Measurements from ENCODE around the gene PCBP3.

DNA sequence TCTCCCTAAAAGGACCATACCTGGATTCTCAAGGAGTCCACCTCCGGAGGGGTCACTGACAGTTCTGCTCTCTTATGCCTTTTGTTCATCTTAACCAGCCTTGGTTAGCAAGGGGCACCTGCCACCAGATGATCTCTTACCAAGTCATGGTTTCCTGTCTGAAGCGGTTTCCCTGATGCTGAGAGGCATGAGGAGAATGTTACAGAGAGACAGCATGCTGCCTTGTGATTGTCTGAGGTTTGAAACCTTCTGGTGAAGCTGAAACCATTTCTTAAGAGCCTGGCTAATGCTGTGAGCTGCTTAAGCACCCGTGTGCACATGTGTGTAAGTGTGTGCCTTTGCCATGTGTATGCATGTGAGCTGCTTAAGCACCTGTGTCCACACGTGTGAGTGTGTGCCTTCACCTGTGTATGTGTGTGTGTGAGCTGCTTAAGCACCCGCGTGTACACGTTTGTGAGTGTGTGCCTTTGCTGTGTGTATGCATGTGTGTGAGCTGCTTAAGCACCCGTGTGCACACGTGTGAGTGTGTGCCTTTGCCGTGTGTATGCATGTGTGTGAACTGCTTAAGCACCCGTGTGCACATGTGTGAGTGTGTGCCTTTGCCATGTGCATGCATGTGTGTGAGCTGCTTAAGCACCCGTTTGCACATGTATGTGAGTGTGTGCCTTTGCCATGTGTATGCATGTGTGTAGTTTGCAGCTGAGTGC, 201.7 kb downstream of the PCBP3 start:
- TF ChIP-seq, protein P1, sequence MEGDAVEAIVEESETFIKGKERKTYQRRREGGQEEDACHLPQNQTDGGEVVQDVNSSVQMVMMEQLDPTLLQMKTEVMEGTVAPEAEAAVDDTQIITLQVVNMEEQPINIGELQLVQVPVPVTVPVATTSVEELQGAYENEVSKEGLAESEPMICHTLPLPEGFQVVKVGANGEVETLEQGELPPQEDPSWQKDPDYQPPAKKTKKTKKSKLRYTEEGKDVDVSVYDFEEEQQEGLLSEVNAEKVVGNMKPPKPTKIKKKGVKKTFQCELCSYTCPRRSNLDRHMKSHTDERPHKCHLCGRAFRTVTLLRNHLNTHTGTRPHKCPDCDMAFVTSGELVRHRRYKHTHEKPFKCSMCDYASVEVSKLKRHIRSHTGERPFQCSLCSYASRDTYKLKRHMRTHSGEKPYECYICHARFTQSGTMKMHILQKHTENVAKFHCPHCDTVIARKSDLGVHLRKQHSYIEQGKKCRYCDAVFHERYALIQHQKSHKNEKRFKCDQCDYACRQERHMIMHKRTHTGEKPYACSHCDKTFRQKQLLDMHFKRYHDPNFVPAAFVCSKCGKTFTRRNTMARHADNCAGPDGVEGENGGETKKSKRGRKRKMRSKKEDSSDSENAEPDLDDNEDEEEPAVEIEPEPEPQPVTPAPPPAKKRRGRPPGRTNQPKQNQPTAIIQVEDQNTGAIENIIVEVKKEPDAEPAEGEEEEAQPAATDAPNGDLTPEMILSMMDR (IDR thresholded peaks at IDR 0.05) = no peak
- TF ChIP-seq POLR2A (IDR thresholded peaks at IDR 0.05) = no peak
